HG03280 (cell line): ENCODE results near the gene HEXIM2.

ENCODE experiments used
- ATAC-seq: cut with Tn5 transposase; IDR thresholded peaks from one replicate; pipeline ENCODE4 v1.9.1; 2021; ENCODE audit warnings: mild to moderate bottlenecking, moderate library complexity; ENCODE audit not compliant: unreplicated experiment

Gene HEXIM2

GRCh38 chr17:45127548-45128300 lies 34.0 kb upstream of the HEXIM2 start:
- ATAC-seq: no peak

GRCh38 chr17:45128331-45128730 lies 33.3 kb upstream of the HEXIM2 start:
- ATAC-seq: no peak

- no peak for ATAC-seq
Observed at GRCh38 chr17:45128989-45129388, 32.7 kb upstream of the HEXIM2 start.

GRCh38 chr17:45129426-45129939 lies 32.2 kb upstream of the HEXIM2 start:
- no peak for ATAC-seq

GRCh38 chr17:45129940-45130680 lies 31.6 kb upstream of the HEXIM2 start:
- no peak for ATAC-seq

- no peak for ATAC-seq
Observed at GRCh38 chr17:45130681-45131615, 30.7 kb upstream of the HEXIM2 start.

GRCh38 chr17:45131616-45132319 lies 29.9 kb upstream of the HEXIM2 start:
- ATAC-seq: no peak

- no peak for ATAC-seq
Observed at GRCh38 chr17:45132320-45132571, 29.4 kb upstream of the HEXIM2 start, which contains the start of gene PLCD3. TSS of gene PLCD3 (minus strand) at chr17:45132515. CDS start at chr17:45132410, 105 bp downstream.

- ATAC-seq: no peak
Observed at GRCh38 chr17:45132572-45133463, 28.9 kb upstream of the HEXIM2 start.

- ATAC-seq: peak; percentile 77
Observed at GRCh38 chr17:45135192-45135977, 26.3 kb upstream of the HEXIM2 start, which contains the start of gene ACBD4. TSS of gene ACBD4 (plus strand) at chr17:45135687. CDS start at chr17:45136145, 458 bp downstream.

- no peak for ATAC-seq
Observed at GRCh38 chr17:45135978-45136791, 25.5 kb upstream of the HEXIM2 start.

- no peak for ATAC-seq
Observed at GRCh38 chr17:45136846-45137560, 24.7 kb upstream of the HEXIM2 start.

GRCh38 chr17:45137561-45138305 lies 23.9 kb upstream of the HEXIM2 start:
- ATAC-seq: no peak

GRCh38 chr17:45138911-45139532 lies 22.7 kb upstream of the HEXIM2 start:
- no peak for ATAC-seq

GRCh38 chr17:45139533-45139920 lies 22.1 kb upstream of the HEXIM2 start:
- ATAC-seq: no peak

- ATAC-seq: no peak
Observed at GRCh38 chr17:45143094-45143670, 18.5 kb upstream of the HEXIM2 start.
